Body of pancreas (tissue), 4 donors: ENCODE results near the gene SRSF7.

Experiments used
- CTCF ChIP-seq, 7 experiments: fragments of 450-650 bp in 4 of 7; fragments of 200-600 bp in 3 of 7; sonication (generic) in 3 of 7; IDR thresholded peaks; one replicate each; pipeline ENCODE4 v1.5.1; 2016 to 2019; ENCODE audit warnings: antibody characterized with exemption in 7 of 7
- POLR2A ChIP-seq, 3 donors: fragments of 450-650 bp; IDR thresholded peaks; one replicate each; pipeline ENCODE4 v1.6.1; 2016; ENCODE audit warnings: antibody characterized with exemption in 3 of 3, mild to moderate bottlenecking in 2 of 3

- TF ChIP-seq POLR2A (IDR thresholded peaks at IDR 0.05) (no peak), CTCF (IDR thresholded peaks at IDR 0.05) (no peak)
Observed at GRCh38 chr2:38709567-38710194, 41.5 kb downstream of the SRSF7 start.
